CD8-positive, alpha-beta memory T cell (primary cell): ENCODE results near the gene ANO9. TPM values are rescaled to one million over a fixed set of nuclear protein-coding genes. Genes with fewer than 3 reads are reported as not detected.

Experiments
- CTCF ChIA-PET: fragments of 350-600 bp; sonication (Branson Sonifier 250); formaldehyde crosslinking; loops from one replicate; lab custom pipeline; 2021; ENCODE audit warnings: antibody characterized with exemption; lab: Charles Lee
- POLR2A ChIA-PET: fragments of 350-600 bp; sonication (Branson Sonifier 250); formaldehyde crosslinking; loops from one replicate; lab custom pipeline; 2021; ENCODE audit warnings: antibody characterized with exemption; lab: Charles Lee
- DNase-seq, 5 donors: peaks; one replicate each; pipeline versions ENCODE4 v3.0.0 to v3.0.0-alpha.2; 2020 to 2022; ENCODE audit warnings: mixed read lengths in 1 of 5
- H3K27ac ChIP-seq: one replicate; pipeline ENCODE4 v1.7.0; 2013; ENCODE audit warnings: low read depth, mild to moderate bottlenecking, low read length, moderate library complexity
- H3K27me3 ChIP-seq: 2 replicates; pipeline ENCODE4 v1.7.0; 2013; ENCODE audit warnings: low read length, mild to moderate bottlenecking; ENCODE audit not compliant: insufficient read depth, poor library complexity, severe bottlenecking
- H3K36me3 ChIP-seq: 2 replicates; pipeline ENCODE4 v1.7.0; 2013; ENCODE audit warnings: mild to moderate bottlenecking, low read length, moderate library complexity; ENCODE audit not compliant: insufficient read depth
- H3K4me1 ChIP-seq: 2 replicates; pipeline ENCODE4 v1.7.0; 2013; ENCODE audit warnings: mild to moderate bottlenecking, low read length, moderate library complexity; ENCODE audit not compliant: insufficient read depth
- H3K4me3 ChIP-seq: 2 replicates; pipeline ENCODE4 v1.7.0; 2013; ENCODE audit warnings: mild to moderate bottlenecking, low read length
- H3K9me3 ChIP-seq: 2 replicates; pipeline ENCODE4 v1.7.0; 2013; ENCODE audit warnings: mild to moderate bottlenecking, low read length
- H3K27ac Mint-ChIP-seq, 8 donors: one replicate each; pipeline ENCODE4 v1.8.0; 2020 to 2021; ENCODE audit warnings: mixed read lengths in 8 of 8, mild to moderate bottlenecking in 6 of 8, inconsistent platforms in 3 of 8, moderate library complexity in 3 of 8
- H3K27me3 Mint-ChIP-seq, 2 donors: one replicate each; pipeline ENCODE4 v1.8.0; 2020 to 2021; ENCODE audit warnings: mixed read lengths in 2 of 2, mild to moderate bottlenecking in 1 of 2, moderate library complexity in 1 of 2
- H3K36me3 Mint-ChIP-seq, 3 donors: one replicate each; pipeline ENCODE4 v1.8.0; 2020 to 2021; ENCODE audit warnings: mixed read lengths in 3 of 3, inconsistent platforms in 1 of 3, mild to moderate bottlenecking in 1 of 3
- H3K4me1 Mint-ChIP-seq, 3 donors: one replicate each; pipeline ENCODE4 v1.8.0; 2020 to 2021; ENCODE audit warnings: mixed read lengths in 3 of 3, inconsistent platforms in 1 of 3, mild to moderate bottlenecking in 1 of 3
- H3K4me3 Mint-ChIP-seq, 7 donors: one replicate each; pipeline ENCODE4 v1.8.0; 2020 to 2021; ENCODE audit warnings: mixed read lengths in 7 of 7, mild to moderate bottlenecking in 6 of 7, moderate library complexity in 4 of 7, inconsistent platforms in 2 of 7
- H3K9me3 Mint-ChIP-seq, 5 donors: one replicate each; pipeline ENCODE4 v1.8.0; 2020 to 2022; ENCODE audit warnings: mixed read lengths in 5 of 5, mild to moderate bottlenecking in 3 of 5, moderate library complexity in 2 of 5, inconsistent platforms in 1 of 5
- polyA plus RNA-seq: library from polyadenylated mRNA; unstranded; fragments of 300-500 nt; fragmentation: Illumina TruSeq; gene quantifications from one replicate; pipeline ENCODE4 v1.2.3, GENCODE V29; 2021
- total RNA-seq, 2 experiments: library from RNA; stranded (reverse); gene quantifications; one replicate each; pipeline ENCODE4 v1.2.3, GENCODE V29; 2021

Gene ANO9
- total and polyA plus RNA-seq, 3 experiments from 2014 or later = 12.2 to 26.4 (median 25.3) TPM

GRCh38 chr11:454043-454442 is 12.2 kb upstream of the ANO9 start:
- CTCF ChIA-PET = no interaction called here
- H3K4me1 Mint-ChIP-seq = peaks cover 34 to 49% (median 36%) of the 10 kb centered on the region in 3 donors

GRCh38 chr11:453564-453963 is 11.8 kb upstream of the ANO9 start:
- Histone ChIP-seq H3K9me3 (no peaks in the 10 kb centered on the region), H3K4me3 (no peak overlapping the region), H3K36me3 (peaks cover 14% of the 10 kb centered on the region), H3K27me3 (no peaks in the 10 kb centered on the region), H3K4me1 (peaks cover 40% of the 10 kb centered on the region), H3K27ac (no peak overlapping the region)
- CTCF ChIA-PET = no interaction called here
- no peak for DNase-seq
- Mint-ChIP-seq H3K4me3 (peak overlapping the region in 1 of 7 donors; percentile 52), H3K36me3 (peaks cover 0 to 32% (median 0%) of the 10 kb centered on the region in 3 donors), H3K9me3 (no peaks in the 10 kb centered on the region), H3K4me1 (peaks cover 37 to 53% (median 40%) of the 10 kb centered on the region in 3 donors), H3K27ac (peak overlapping the region in 4 of 8 donors; percentile 33 to 80 (median 64)), H3K27me3 (no peaks in the 10 kb centered on the region)
- POLR2A ChIA-PET = no interaction called here

More at GRCh38 chr11:454043-454442, 12.2 kb upstream of the ANO9 start:
- Histone ChIP-seq H3K9me3 (no peaks in the 10 kb centered on the region), H3K27me3 (no peaks in the 10 kb centered on the region), H3K27ac (no peak overlapping the region), H3K36me3 (peaks cover 14% of the 10 kb centered on the region), H3K4me3 (no peak overlapping the region), H3K4me1 (peaks cover 35% of the 10 kb centered on the region)
- Mint-ChIP-seq H3K36me3 (peaks cover 0 to 32% (median 0%) of the 10 kb centered on the region in 3 donors), H3K27ac (peak overlapping the region in 6 of 8 donors; percentile 24 to 80 (median 66)), H3K4me3 (peak overlapping the region in 1 of 7 donors; percentile 52), H3K27me3 (no peaks in the 10 kb centered on the region), H3K9me3 (no peaks in the 10 kb centered on the region)
- DNase-seq = no peak
- POLR2A ChIA-PET = no interaction called here

- H3K9me3 ChIP-seq = no peaks in the 10 kb centered on the region
- Mint-ChIP-seq H3K27me3 (no peaks in the 10 kb centered on the region), H3K4me1 (peaks cover 40 to 58% (median 45%) of the 10 kb centered on the region in 3 donors), H3K27ac (peak overlapping the region in 5 of 8 donors; percentile 33 to 81 (median 71)), H3K9me3 (no peaks in the 10 kb centered on the region), H3K4me3 (peak overlapping the region in 3 of 7 donors; percentile 13 to 70 (median 15)), H3K36me3 (peaks cover 0 to 32% (median 0%) of the 10 kb centered on the region in 3 donors)
- no peak overlapping the region for H3K4me3 ChIP-seq
- CTCF ChIA-PET = interaction anchor here (1.6 kb wide), 1 partner anchor 13 kb away, joined by 4 read pairs; no protein-coding TSS in a partner anchor
- H3K4me1 ChIP-seq = peaks cover 43% of the 10 kb centered on the region
- no peak for DNase-seq
- POLR2A ChIA-PET = interaction anchor here (7.5 kb wide), 1 partner anchor 38 kb away, joined by 71 read pairs; the partner anchor contains the start of gene SIGIRR
- H3K27ac ChIP-seq = no peak overlapping the region
- H3K27me3 ChIP-seq = no peaks in the 10 kb centered on the region
- peaks cover 14% of the 10 kb centered on the region for H3K36me3 ChIP-seq
Observed at GRCh38 chr11:452916-453527, 11.2 kb upstream of the ANO9 start.

- Mint-ChIP-seq H3K27me3 (no peaks in the 10 kb centered on the region), H3K4me1 (peaks cover 32 to 51% (median 39%) of the 10 kb centered on the region in 3 donors), H3K36me3 (peaks cover 0 to 32% (median 0%) of the 10 kb centered on the region in 3 donors), H3K27ac (peak overlapping the region in 6 of 8 donors; percentile 22 to 76 (median 42)), H3K4me3 (no peak overlapping the region), H3K9me3 (no peaks in the 10 kb centered on the region)
- H3K9me3 ChIP-seq = no peaks in the 10 kb centered on the region
- no peak overlapping the region for H3K27ac ChIP-seq
- H3K36me3 ChIP-seq = peaks cover 14% of the 10 kb centered on the region
- peaks cover 37% of the 10 kb centered on the region for H3K4me1 ChIP-seq
- H3K4me3 ChIP-seq = no peak overlapping the region
- no peak for DNase-seq
- POLR2A ChIA-PET = interaction anchor here (7.5 kb wide), 1 partner anchor 38 kb away, joined by 71 read pairs; the partner anchor contains the start of gene SIGIRR
- CTCF ChIA-PET = interaction anchor here (1.4 to 2.6 kb wide), 4 partner anchors 12 to 245 kb away, joined by 3 to 11 read pairs (median 4); partner anchors contain the start of genes BET1L, PSMD13, RIC8A and RNH1
- no peaks in the 10 kb centered on the region for H3K27me3 ChIP-seq
Observed at GRCh38 chr11:452203-452744, 10.5 kb upstream of the ANO9 start.

GRCh38 chr11:451738-452137 is 9.9 kb upstream of the ANO9 start:
- CTCF ChIA-PET = interaction anchor here (1.1 to 10.4 kb wide), 14 partner anchors 11 to 245 kb away, joined by 3 to 158 read pairs (median 8); partner anchors contain the start of genes BET1L, PSMD13, RIC8A and RNH1
- no peaks in the 10 kb centered on the region for H3K9me3 ChIP-seq
- no peak overlapping the region for H3K27ac ChIP-seq
- Mint-ChIP-seq H3K27ac (peak overlapping the region in 7 of 8 donors; percentile 33 to 100 (median 97)), H3K27me3 (no peaks in the 10 kb centered on the region), H3K4me1 (peaks cover 27 to 46% (median 33%) of the 10 kb centered on the region in 3 donors), H3K9me3 (no peaks in the 10 kb centered on the region), H3K4me3 (peak overlapping the region in 6 of 7 donors; percentile 90 to 100 (median 96)), H3K36me3 (peaks cover 0 to 32% (median 0%) of the 10 kb centered on the region in 3 donors)
- POLR2A ChIA-PET = interaction anchor here (3.2 to 7.5 kb wide), 3 partner anchors 37 to 245 kb away, joined by 15 to 71 read pairs (median 26); partner anchors contain the start of genes BET1L, RIC8A, RNH1 and SIGIRR
- DNase-seq = no peak
- H3K36me3 ChIP-seq = peaks cover 14% of the 10 kb centered on the region
- H3K27me3 ChIP-seq = no peaks in the 10 kb centered on the region
- peaks cover 31% of the 10 kb centered on the region for H3K4me1 ChIP-seq
- peak overlapping the region; percentile 71 for H3K4me3 ChIP-seq

GRCh38 chr11:450809-451451 is 9.1 kb upstream of the ANO9 start:
- peak overlapping the region; percentile 90 to 100 (median 98) for H3K4me3 Mint-ChIP-seq
- H3K27me3 Mint-ChIP-seq = no peaks in the 10 kb centered on the region
- H3K9me3 ChIP-seq = no peaks in the 10 kb centered on the region
- peak; percentile 68 to 91 (median 85) for DNase-seq
- peaks cover 14% of the 10 kb centered on the region for H3K36me3 ChIP-seq
- H3K27me3 ChIP-seq = no peaks in the 10 kb centered on the region
- H3K9me3 Mint-ChIP-seq = no peaks in the 10 kb centered on the region
- peaks cover 0 to 29% (median 0%) of the 10 kb centered on the region in 3 donors for H3K36me3 Mint-ChIP-seq
- CTCF ChIA-PET = interaction anchor here (0.6 to 10.4 kb wide), 24 partner anchors 11 to 244 kb away, joined by 3 to 158 read pairs (median 4); partner anchors contain the start of genes BET1L, PSMD13, RIC8A and RNH1
- peaks cover 23% of the 10 kb centered on the region for H3K4me1 ChIP-seq
- H3K27ac ChIP-seq = peak overlapping the region; percentile 75
- peak overlapping the region; percentile 71 for H3K4me3 ChIP-seq
- POLR2A ChIA-PET = interaction anchor here (0.6 to 7.5 kb wide), 7 partner anchors 36 to 244 kb away, joined by 3 to 71 read pairs (median 15); partner anchors contain the start of genes BET1L, RIC8A, RNH1 and SIGIRR
- peaks cover 19 to 38% (median 25%) of the 10 kb centered on the region in 3 donors for H3K4me1 Mint-ChIP-seq
- peak overlapping the region; percentile 91 to 100 (median 99) for H3K27ac Mint-ChIP-seq
